Stromal cell of bone marrow (primary cell): ENCODE results near the gene NKX2-1.
"Not testable (repeated sequence)": the region's sequence is repeated elsewhere in the genome, so short reads cannot be mapped to it uniquely, and the experiment has no call there.

Source experiments
- DNase-seq: peaks from one replicate; pipeline ENCODE4 v3.0.0-alpha.2; 2012; ENCODE audit warnings: low read depth

Gene NKX2-1

DNA sequence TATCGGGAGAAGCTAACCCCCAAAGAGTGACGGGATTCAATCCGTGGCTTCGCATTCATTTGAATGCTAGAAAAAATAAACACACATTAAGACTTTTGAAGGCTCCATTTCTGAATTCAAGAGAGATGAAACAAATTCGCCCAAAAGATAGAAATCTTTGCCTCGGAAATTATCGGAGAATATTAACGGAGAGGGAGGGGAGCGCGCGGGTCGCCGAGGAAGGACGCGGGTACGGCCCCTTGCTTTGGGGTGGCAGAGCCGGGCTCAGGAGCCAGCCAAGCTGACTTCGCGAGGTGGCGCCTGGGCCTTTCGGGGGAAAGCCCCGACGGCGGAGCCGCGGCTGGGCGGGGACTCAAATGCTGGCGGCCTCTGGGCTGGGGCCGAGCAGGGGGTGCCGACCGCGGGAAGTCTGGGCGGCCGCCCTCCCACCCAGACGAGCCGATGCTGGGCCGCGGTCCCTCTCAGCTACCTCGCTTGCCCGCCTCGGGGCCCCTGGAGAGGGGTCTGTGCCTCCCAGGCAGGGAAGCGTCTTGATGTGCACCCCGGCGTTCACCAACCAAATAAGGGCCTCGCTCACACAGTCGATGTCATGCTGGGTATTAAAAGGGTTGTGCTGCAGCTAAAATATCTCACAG lies 14.7 kb downstream of the NKX2-1 start:
- no peak for DNase-seq

DNA sequence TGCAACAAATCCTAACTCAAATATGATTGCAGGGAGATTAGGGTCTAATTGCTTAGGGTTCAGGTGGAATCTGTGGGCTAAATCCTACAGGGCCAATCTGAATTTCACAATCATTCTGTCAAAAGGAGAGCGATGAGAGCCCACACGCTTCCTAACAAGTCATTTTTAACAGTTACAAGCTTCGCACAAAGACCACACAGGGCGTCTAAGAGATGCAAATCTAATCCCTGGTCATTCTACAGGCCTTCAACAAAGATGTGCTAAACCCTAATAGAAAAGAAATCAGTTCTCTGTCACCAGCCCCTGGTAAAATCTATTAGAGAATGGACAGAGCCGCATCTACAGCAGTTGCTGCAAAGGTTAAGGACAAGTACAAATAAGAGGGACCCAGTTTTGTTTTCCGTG lies 15.3 kb downstream of the NKX2-1 start:
- no peak for DNase-seq

DNA sequence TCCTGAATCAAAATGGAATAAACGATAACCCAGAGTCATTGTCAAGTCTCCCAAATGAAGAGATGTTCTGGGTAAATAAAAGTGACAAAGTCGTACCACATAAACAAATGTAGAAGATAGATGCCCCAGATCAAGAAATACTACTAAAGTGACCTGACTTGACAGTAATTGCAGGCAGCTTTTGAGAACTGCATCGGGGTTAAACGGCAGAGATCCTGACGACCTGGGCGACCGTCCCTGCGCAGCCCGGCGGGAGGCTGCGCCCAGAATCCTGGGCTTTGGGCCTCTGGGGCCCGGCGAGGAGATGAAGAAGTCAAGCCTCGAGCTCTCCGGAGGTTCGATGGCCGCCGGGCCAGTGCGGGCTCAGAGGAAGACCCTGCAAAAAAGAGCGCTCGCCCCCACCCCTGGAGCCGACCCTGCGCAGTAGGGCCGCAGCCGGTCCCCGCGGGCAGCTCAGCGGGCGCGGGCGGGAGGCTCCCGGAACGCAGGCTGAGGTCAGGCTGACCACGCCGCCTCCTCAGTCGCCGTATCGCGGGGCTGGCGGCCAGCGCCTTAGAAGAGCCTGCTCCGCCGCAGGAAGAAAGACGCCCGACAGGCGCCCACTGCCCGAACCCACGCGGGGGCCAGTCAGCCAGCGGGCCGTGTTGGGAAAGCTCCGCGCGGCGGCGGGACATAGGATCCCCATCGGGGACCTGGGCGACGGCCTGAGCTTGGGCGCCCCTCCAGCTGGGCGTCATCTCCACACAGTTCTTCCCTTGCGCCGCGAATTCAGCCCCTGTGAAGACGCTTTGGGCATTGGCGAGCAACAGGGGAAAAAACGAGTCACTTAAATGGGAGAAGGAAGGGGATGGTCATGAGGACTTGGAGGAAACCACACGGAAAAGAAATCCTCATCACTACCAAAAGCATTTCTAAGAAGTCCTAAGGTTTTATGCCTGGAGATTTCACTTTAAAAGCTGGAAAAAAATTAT lies 16.0 kb downstream of the NKX2-1 start:
- DNase-seq: no peak

DNA sequence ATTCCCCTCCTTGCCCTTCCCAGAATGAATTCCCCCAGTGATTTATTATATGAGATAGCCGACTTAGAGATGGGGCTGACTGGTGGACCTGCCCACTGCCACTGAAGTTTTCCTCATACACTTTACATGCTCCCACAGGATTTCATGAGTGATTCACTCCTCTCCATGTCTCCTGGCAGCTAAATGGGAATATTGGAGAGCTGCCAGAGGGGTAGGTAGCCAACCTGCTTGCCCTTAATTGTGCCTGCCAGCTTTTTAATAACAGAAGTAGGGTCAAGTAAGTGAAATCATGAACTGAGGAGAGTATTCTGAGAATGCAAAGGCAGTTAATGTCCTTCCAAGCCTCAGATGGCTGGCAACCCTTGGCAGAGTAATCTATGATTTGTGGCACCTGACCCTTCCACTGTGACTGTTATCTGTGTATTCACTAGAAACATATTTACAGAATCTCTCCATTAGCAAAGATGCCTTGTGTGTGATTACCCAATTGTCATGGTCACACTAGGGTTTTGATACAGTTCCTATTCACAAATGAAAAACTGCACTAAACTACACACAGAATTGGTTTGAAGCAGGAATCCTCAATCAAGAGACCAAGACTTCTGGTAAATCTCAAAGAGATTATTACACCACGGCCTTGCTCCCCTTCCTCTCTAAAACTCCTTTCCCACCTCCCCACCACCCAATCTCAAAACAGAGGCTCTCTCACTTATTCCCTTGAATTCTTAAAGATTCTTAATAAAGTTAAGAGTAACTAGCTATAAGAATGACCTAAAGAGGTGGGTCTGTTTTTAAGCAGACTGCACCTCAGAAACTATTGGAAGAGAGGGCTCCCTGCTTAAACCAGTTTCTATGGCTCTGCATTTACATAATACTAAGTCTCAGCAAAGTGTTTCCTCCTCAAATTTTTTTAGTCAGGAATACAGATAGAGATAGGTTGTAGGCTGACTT lies 17.2 kb downstream of the NKX2-1 start:
- DNase-seq: no peak

DNA sequence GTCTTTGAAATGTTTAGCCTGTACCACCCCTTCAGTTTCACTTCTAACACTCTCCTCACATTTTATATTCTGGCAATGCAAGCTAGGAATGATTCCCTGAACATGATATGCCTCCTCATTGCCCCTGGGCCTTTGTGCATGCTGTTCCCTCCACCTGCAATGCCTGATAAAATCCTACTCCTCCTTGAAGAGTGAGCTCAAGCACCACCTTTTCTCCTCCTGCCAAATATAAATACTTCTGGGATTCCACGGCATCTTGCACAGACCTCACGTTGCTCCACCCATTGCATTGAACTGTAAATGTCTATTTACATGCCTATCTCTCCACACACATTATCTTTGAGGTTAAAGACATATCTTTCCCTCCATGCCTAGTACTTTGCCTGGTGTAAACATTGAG lies 21.1 kb downstream of the NKX2-1 start:
- DNase-seq: no peak

DNA sequence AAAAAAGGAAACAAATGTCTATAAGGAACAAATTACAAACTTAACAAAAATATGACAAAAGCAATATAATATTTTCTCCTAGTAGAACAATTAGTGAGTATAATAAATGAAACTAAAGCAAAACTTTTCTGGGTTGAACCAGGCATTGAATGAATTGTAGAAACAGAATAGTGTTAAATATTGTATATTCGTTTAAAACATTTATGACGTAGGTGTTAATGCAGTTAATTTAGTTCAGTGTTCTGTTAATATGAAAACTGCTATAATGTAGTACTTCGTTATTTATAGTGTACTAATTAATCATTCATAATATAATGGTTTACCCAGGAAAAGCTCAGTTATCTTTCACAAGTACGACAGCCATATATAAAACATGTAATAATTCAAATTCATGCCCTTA lies 23.7 kb downstream of the NKX2-1 start:
- no peak for DNase-seq

DNA sequence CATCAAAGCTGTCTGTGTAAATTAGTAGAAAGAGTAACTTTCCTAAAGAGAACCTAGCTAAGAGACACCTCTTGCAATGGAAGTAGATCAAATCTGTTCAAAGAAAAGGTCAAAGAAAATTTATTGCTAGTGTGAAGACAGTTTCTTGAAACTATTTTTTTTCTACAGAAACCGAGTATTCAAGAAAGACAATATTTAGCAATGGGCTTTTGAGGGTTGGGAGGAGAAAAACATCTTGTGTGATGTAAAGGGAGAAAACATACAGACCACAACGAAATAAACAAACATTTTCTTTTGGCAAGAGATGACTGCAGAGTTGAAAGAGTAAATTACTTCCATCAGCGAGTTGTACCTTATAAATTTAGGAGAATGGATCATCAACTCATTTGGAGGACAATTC lies 24.4 kb downstream of the NKX2-1 start:
- DNase-seq: no peak

DNA sequence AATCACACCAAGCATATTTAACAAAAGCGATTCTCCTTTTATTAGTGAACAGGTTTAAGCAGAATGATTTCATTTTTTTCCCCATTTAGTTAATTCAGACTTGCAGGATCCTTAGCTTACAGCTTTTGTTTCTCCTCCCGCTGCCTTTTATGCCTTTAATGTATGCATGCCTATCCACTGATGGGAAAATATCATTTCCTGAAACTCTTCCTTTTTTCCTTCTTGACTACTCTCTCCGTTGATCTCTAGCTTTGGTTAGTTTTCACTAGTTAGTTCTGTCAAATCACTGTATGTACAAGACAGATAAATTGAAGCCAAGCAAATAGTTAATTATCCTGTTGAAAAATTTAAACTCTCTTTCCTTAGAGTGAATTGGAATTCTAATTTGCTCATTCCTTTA lies 26.3 kb downstream of the NKX2-1 start:
- no peak for DNase-seq

DNA sequence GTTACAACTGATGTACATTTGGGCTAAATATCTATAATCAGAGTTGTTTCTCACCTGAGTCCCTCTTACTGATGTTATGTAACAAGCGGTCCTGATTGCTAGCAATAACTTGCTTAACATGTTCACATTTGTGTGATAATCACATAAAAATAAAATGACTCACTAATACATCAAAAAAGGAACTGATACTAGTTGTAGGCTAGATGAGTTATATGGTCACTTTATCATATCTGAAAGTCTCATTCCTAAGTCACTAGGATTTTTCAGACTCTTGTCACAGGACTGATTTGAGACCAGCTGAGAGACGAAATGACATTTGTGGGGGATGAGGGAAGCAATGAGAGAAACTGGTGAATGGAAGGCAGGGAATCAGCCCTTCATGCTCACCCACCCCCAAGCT lies 34.3 kb downstream of the NKX2-1 start:
- no peak for DNase-seq

DNA sequence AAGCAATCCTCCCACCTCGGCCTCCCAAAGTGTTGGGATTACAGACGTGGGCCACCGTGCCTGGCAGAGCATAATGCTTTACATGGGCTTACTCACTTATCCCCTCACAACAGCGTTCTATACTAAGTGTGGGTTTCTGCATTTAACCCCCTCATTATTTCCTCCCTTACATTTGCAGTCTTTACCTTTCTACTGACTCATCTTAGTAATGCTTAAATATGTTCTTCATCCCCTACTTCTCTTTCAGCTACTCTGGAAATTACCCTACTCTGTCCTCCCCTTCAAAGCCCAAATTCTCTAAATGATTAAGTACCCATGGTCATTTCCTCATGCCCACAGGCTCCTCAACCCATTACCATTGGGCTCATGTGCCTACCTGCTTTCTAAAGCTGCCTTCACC lies 40.7 kb downstream of the NKX2-1 start:
- no peak for DNase-seq

DNA sequence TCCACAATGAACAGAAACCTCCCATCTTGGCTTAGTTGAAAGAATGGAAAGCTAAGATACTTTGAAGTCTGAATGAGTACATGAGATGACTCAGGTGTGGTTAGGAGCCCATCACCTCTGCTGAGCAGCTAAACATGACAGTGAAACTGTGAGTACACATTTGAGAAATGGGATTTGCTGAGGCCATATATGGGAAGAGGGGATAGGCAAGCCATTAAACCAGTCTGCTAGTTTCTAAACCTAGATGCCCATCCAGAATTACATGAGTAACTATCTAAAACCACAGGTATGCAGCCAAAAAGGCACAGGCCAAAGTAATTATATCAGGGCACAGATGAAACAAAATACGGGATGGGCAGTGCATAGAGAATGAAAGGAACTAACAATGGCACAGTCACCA lies 41.2 kb downstream of the NKX2-1 start:
- no peak for DNase-seq

DNA sequence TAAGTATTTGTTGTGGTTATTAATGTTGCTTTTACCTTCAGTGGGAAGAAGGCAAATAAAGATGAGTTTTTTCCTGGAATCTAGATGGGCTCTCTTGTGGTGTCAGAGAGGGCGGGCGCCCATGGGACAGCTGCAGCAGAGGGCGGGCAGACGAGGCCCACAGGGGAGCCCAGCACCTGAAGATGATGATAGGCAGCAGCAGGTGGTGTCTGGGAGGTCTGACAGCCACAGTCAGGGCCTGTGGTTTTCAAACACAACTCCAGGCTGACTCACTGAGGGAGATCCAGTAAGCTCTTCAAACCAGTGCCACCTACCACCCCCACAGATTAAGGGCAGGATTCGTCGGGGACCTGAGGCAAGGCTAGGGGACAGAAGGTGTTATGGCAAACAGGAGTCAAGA lies 42.8 kb downstream of the NKX2-1 start:
- no peak for DNase-seq

DNA sequence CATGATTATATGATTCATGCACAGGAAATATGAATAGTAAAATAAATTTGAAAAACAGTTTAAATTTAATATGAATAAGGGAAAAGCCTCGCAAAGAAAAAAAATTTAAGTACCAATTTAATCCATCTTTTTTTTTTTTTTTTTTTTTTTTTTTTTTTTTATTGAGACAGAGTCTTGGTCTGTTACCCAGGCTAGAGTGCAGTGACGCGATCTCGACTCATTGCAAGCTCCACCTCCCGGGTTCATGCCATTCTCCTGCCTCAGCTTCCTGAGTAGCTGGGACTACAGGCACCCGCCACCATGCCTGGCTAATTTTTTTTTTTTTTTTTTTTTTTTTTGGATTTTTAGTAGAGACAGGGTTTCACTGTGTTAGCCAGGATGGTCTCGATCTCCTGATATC lies 44.0 kb downstream of the NKX2-1 start:
- DNase-seq: not testable (repeated sequence)

DNA sequence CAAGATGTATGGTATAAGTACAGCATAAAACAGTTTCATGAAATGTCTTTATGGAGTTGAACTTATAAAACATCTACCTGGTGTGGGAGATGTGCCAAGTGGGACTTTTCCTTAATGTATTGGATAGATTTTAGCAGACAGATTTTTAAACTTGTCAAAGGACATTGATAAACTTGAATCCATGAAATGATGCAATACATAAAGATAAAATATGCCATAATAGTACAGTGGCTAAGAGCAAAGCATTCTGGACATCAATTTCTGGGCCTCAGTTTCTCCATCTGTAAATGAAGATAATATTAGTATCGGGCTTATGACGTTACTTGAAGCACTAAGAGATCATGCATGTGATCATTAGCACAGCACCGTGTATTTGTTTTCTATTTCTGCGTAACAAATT lies 45.4 kb downstream of the NKX2-1 start:
- DNase-seq: no peak

DNA sequence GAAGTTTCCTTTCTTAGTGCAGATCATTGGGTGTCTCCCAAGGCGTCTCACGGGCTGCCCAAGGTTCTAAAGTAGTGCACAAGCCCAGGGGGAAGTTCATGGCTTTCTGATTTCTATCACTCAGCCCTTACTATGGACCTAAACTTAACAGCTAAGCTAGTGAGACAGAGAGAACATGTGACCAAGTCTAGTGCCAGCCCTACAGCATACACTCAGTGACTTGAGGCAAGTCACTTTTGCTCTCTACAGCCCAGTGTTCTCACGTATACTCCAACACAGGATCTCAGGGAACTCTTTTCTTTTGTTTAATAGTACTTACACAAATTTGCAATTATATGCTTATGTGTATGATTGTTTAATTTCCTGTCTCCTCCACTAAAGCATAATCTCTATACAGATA lies 48.6 kb downstream of the NKX2-1 start:
- no peak for DNase-seq

DNA sequence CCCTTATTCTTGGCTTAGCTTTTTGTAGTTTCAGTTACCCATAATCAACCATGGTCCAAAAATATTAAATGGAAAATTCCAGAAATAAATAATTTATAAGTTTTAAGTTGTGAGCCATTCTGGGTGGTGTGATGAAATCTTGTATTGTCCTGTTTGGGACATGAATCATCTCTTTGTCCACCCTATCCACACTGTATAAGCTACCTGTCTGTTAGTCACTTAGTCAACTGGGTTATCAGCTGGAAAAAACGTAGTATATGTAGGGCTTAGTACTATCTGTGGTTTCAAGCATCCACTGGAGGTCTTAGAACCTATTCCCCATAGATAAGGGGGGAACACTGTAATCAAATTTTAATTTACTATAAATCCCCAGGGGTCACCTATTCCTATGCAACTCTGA lies 52.7 kb downstream of the NKX2-1 start:
- DNase-seq: no peak
